K562 (cell line): Measurements from ENCODE around the gene RSPH6A. TPM values are rescaled to one million over a fixed set of nuclear protein-coding genes. Genes with fewer than 3 reads are reported as not detected.
A peak's percentile ranks its signal among the peaks of the same experiment; 100 is the strongest.

ENCODE experiments used
- CAMTA2 ChIP-seq: fragments of 250-450 bp; sonication (Bioruptor Pico); conservative IDR thresholded peaks from 2 replicates; pipeline ENCODE4 v1.5.1; 2022
- ELF2 ChIP-seq: fragments of 250-450 bp; sonication (Bioruptor Pico); IDR thresholded peaks from 2 replicates; pipeline ENCODE4 v1.5.0; 2021; ENCODE audit warnings: mild to moderate bottlenecking
- HDAC2 ChIP-seq: fragments of 450-650 bp; IDR thresholded peaks from 2 replicates; pipeline ENCODE4 v1.6.1; 2016; ENCODE audit warnings: mild to moderate bottlenecking
- HNRNPL ChIP-seq: fragments of 200-400 bp; formaldehyde crosslinking; IDR thresholded peaks from 2 replicates; pipeline ENCODE4 v1.6.1; 2017; ENCODE audit warnings: low read depth, mild to moderate bottlenecking, low read length
- JUN ChIP-seq, 2 experiments: sonication (generic) in 1 of 2; formaldehyde crosslinking in 1 of 2; IDR thresholded peaks; 2 replicates each; pipeline versions ENCODE4 v1.6.1 to v1.8.0; 2012 to 2022; ENCODE audit warnings: borderline replicate concordance in 2 of 2, mild to moderate bottlenecking in 2 of 2, improper control_type of control experiment in 1 of 2, low read depth in 1 of 2, low read length in 1 of 2, missing genetic modification reagents in 1 of 2
- JUND ChIP-seq, 2 experiments: IDR thresholded peaks; 2 replicates in 1 of 2; 3 replicates in 1 of 2; pipeline ENCODE4 v1.6.1; 2011; ENCODE audit warnings: borderline replicate concordance in 2 of 2, low read depth in 2 of 2, low read length in 2 of 2, improper control_type of control experiment in 1 of 2, missing biosample characterization in 1 of 2, missing genetic modification characterization in 1 of 2, missing genetic modification reagents in 1 of 2
- PHF21A ChIP-seq: fragments of 450-650 bp; IDR thresholded peaks from 2 replicates; pipeline ENCODE4 v1.6.1; 2017; ENCODE audit warnings: low read depth, borderline replicate concordance
- RBFOX2 ChIP-seq: fragments of 200-400 bp; formaldehyde crosslinking; IDR thresholded peaks from 2 replicates; pipeline ENCODE4 v1.6.1; 2017; ENCODE audit warnings: low read depth, mild to moderate bottlenecking, low read length, moderate library complexity
- SAFB ChIP-seq: fragments of 200-400 bp; formaldehyde crosslinking; IDR thresholded peaks from 2 replicates; pipeline ENCODE4 v1.6.1; 2017; ENCODE audit warnings: low read depth, low read length, borderline replicate concordance
- SP2 ChIP-seq: IDR thresholded peaks from 2 replicates; pipeline ENCODE4 v1.6.1; 2011; ENCODE audit warnings: mild to moderate bottlenecking, low read depth, low read length, moderate library complexity; ENCODE audit not compliant: poor library complexity, severe bottlenecking; ENCODE audit errors: extremely low read depth
- TEAD2 ChIP-seq: fragments of 450-650 bp; IDR thresholded peaks from 2 replicates; pipeline ENCODE4 v1.6.1; 2016; ENCODE audit warnings: missing genetic modification characterization, control low read depth, missing compliant biosample characterization
- ZNF274 ChIP-seq: IDR thresholded peaks from 2 replicates; pipeline ENCODE4 v1.6.1; 2011; ENCODE audit warnings: low read depth, mild to moderate bottlenecking, low read length, moderate library complexity, borderline replicate concordance
- ZNF3 ChIP-seq: fragments of 250-450 bp; sonication (Bioruptor Pico); IDR thresholded peaks from 2 replicates; pipeline ENCODE4 v1.5.0; 2021; ENCODE audit warnings: mild to moderate bottlenecking, moderate library complexity
- ZNF316 ChIP-seq: fragments of 450-650 bp; IDR thresholded peaks from 2 replicates; pipeline ENCODE4 v1.6.1; 2016
- polyA plus RNA-seq, 8 experiments: library from polyadenylated mRNA; depleted of rRNA in 4 of 8; stranded (reverse) in 5 of 8; unstranded in 3 of 8; fragments of >200 nt; fragmentation: Nextera tagmentation in 2 of 8; fragmentation: Illumina TruSeq in 1 of 8; extraction: Ambion mirVana in 2 of 8; extraction: Trizol in 1 of 8; gene quantifications; 2 replicates each; pipeline versions ENCODE4 v1.2.1 to v1.2.3, GENCODE V29; 2011 to 2014; ENCODE audit warnings: inconsistent platforms in 1 of 8, missing spikeins in 1 of 8
- total RNA-seq, 7 experiments: library from RNA; depleted of rRNA in 6 of 7; stranded (reverse); fragments of >200 nt in 6 of 7; fragmentation: Illumina TruSeq in 2 of 7; extraction: Trizol in 2 of 7; gene quantifications; 2 replicates each; pipeline versions ENCODE4 v1.2.1 to v1.2.3, GENCODE V29; 2011 to 2021; ENCODE audit warnings: low replicate concordance in 1 of 7
- TF ChIP-seq, protein P1 (sequence below), 2 experiments: IDR thresholded peaks in 1 of 2; conservative IDR thresholded peaks in 1 of 2; 2 replicates each; pipeline ENCODE4 v1.6.1; 2016; ENCODE audit warnings: low read depth in 2 of 2, mild to moderate bottlenecking in 1 of 2, missing compliant biosample characterization in 1 of 2, missing genetic modification characterization in 1 of 2, moderate library complexity in 1 of 2
- TF ChIP-seq, protein P2 (sequence below): fragments of 250-450 bp; sonication (Bioruptor Pico); IDR thresholded peaks from 2 replicates; pipeline ENCODE4 v1.8.0; 2022; ENCODE audit warnings: inconsistent platforms
- TF ChIP-seq, protein P3 (sequence below): sonication (generic); formaldehyde crosslinking; IDR thresholded peaks from 2 replicates; pipeline ENCODE4 v1.8.0; 2022; ENCODE audit warnings: mild to moderate bottlenecking, missing genetic modification reagents

RSPH6A gene
- total and polyA plus RNA-seq, 9 of the 15 experiments (the other 6 are each of a cell fraction or from before 2014, with no cell fraction given), result 0.03 to 0.15 (median 0.07) TPM; not detected in 5

DNA sequence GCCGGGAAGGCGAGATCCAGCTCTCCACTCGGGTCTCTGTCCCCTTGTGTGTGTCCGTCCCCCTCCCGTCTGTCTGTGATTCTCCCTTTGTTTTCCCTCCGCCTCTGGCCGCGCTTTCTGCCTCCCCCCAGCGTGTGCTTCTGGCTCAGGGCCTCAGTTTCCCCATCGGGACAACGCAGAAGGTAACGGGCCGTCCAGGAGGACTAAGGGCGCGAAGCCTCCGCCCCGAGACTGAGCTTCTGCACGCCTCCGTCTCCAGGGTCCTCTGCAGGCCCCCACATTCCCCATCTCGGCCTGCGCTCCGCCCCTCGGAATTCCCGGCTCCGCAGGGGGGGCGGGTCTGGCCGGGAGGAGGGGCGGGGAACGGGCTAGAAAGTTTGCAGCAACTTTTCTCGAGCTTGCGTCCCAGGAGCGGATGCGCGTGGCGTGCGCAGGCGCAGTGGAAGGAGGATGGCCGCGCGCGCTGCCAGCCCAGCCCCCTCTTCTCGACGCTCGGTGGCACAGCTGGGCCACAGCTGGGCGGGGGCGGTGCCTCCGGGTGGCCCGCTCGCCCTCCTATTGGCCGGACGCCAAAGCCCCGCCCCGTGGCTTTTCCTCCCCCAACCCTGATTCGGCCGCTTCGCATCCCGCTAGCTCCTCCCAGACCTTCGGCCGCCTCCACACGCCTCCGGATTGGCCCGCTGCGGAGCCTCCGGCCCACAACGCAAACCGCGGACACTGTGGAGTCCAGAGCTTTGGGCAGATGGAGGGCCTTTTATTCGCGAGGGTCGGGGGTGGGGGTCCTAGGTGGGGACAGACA is 45.9 kb downstream of the RSPH6A start, which contains the start of gene SIX5 (continued):
- TF ChIP-seq, protein P1, sequence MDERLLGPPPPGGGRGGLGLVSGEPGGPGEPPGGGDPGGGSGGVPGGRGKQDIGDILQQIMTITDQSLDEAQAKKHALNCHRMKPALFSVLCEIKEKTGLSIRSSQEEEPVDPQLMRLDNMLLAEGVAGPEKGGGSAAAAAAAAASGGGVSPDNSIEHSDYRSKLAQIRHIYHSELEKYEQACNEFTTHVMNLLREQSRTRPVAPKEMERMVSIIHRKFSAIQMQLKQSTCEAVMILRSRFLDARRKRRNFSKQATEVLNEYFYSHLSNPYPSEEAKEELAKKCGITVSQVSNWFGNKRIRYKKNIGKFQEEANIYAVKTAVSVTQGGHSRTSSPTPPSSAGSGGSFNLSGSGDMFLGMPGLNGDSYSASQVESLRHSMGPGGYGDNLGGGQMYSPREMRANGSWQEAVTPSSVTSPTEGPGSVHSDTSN (CRISPR knock-in tag; IDR thresholded peaks at IDR 0.05; ENCODE audit: low read depth), result no peak
- TF ChIP-seq, protein P1 (tag; conservative IDR thresholded peaks at IDR 0.05; ENCODE audit: low read depth), result no peak
- TF ChIP-seq HDAC2 (0 out of 2 replicates have a peak, but pooled peaks have one; percentile 56), SAFB (no peak), RBFOX2 (peak; percentile 67), CAMTA2 (CRISPR knock-in tag) (0 out of 2 replicates have a peak, but pooled peaks have one; percentile 35), ZNF3 (CRISPR knock-in tag) (no peak), ZNF274 (no peak), JUN (IDR thresholded peaks at IDR 0.05; ENCODE audit: borderline replicate concordance, low read depth, low read length) (no peak; the same call in 1 of the 2 replicates), JUN (CRISPR knock-in tag; IDR thresholded peaks at IDR 0.05; ENCODE audit: borderline replicate concordance) (no peak), HNRNPL (peak; percentile 93), JUND (IDR thresholded peaks at IDR 0.05; ENCODE audit: borderline replicate concordance, low read depth, low read length) (peak; percentile 27; the same call in 1 of the 2 replicates), JUND (tag; IDR thresholded peaks at IDR 0.05; ENCODE audit: borderline replicate concordance, low read depth, low read length) (peak; percentile 52; the same call in 1 of the 3 replicates), PHF21A (no peak), ELF2 (0 out of 2 replicates have a peak, but pooled peaks have one; percentile 37), ZNF316 (no peak), TEAD2 (tag) (0 out of 2 replicates have a peak, but pooled peaks have one; percentile 15), SP2 (no peak)
- TF ChIP-seq, protein P2, sequence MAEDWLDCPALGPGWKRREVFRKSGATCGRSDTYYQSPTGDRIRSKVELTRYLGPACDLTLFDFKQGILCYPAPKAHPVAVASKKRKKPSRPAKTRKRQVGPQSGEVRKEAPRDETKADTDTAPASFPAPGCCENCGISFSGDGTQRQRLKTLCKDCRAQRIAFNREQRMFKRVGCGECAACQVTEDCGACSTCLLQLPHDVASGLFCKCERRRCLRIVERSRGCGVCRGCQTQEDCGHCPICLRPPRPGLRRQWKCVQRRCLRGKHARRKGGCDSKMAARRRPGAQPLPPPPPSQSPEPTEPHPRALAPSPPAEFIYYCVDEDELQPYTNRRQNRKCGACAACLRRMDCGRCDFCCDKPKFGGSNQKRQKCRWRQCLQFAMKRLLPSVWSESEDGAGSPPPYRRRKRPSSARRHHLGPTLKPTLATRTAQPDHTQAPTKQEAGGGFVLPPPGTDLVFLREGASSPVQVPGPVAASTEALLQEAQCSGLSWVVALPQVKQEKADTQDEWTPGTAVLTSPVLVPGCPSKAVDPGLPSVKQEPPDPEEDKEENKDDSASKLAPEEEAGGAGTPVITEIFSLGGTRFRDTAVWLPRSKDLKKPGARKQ (CRISPR knock-in tag), result no peak
- TF ChIP-seq, protein P3, sequence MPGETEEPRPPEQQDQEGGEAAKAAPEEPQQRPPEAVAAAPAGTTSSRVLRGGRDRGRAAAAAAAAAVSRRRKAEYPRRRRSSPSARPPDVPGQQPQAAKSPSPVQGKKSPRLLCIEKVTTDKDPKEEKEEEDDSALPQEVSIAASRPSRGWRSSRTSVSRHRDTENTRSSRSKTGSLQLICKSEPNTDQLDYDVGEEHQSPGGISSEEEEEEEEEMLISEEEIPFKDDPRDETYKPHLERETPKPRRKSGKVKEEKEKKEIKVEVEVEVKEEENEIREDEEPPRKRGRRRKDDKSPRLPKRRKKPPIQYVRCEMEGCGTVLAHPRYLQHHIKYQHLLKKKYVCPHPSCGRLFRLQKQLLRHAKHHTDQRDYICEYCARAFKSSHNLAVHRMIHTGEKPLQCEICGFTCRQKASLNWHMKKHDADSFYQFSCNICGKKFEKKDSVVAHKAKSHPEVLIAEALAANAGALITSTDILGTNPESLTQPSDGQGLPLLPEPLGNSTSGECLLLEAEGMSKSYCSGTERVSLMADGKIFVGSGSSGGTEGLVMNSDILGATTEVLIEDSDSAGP (CRISPR knock-in tag), result no peak
